Stimulated activated CD8-positive, alpha-beta memory T cell treated with anti-CD3 and anti-CD28 coated beads, Interleukin-7, amount 100 ng/mL, for 1 hour (primary cell): ENCODE data around the gene TIGD6.

Source experiments
- DNase-seq, 2 donors: peaks; one replicate each; pipeline ENCODE4 v3.0.0-alpha.2; 2020; ENCODE audit warnings: low read depth in 2 of 2

TIGD6 gene

DNA sequence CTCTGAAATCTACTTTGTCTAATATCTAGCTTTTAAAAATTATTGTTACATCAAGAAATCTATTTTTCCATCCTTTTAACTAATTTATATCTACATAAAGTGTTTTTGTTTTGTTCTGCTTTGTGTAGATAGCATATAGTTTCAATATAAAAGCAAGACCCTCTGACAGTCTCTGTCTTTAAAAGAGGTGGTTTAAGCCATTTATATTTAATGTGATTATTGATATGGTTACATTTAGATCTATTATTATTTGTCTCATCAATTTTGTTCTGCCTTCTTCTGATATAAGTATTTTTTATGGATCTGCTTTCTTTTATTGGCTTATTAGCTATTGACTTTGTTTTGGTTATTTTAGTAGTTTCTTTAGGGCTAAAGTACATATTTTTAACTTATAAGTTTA lies 16.1 kb upstream of the TIGD6 start:
- no peak for DNase-seq

DNA sequence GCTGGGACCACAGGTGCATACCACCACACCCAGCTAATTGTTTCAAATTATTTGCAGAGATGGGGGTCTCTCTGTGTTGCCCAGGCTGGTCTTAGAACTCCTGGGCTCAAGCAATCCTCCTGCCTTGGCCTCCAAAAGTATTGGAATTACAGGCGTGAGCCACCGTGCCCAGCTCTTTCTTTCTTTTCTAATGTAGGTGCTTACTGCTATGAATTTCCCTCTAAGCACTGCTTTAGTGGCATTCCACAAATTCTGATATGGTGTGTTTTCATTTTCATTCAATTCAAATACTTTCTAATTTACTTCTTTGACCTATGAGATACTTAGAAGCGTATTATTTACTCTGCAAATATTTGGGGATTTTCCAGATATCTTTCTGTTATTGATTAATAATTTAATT lies 15.0 kb upstream of the TIGD6 start:
- DNase-seq: no peak

DNA sequence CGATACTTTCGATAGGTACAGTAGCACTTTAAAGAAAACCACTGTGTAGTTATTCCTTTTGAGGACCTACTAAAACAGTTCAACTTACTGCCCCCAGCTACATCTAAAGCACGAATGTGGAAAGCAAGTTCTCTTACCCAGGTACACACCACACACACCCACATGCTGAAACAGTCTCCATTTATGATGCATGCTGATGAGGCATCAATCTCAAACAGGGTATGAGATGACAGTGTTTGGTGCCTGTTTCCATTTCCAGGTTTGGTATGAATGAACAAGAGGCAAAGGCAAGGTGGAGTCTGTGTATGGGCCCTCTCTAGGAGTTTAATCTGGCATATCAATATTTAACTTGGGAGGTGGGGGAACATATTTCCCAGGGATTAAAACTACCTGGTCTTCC lies 14.0 kb upstream of the TIGD6 start:
- no peak for DNase-seq

DNA sequence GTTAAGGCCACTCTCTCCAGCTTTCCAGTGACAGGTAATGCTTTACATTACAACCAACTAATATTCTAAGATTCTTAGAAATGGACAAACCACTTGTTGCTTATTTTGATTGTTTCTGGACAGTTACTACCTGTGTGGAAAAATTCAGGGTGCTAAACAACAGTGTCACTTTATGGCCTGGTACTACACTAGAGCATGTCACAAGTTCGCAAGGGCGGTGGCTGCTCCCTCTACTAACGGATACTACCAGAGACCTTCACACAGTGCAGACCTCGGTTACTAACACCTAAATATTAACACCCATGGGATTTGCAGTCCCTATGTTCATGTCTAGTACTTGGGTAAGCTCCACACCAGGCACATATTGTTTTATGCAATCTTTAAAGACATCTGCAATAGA lies 13.5 kb upstream of the TIGD6 start:
- no peak for DNase-seq

DNA sequence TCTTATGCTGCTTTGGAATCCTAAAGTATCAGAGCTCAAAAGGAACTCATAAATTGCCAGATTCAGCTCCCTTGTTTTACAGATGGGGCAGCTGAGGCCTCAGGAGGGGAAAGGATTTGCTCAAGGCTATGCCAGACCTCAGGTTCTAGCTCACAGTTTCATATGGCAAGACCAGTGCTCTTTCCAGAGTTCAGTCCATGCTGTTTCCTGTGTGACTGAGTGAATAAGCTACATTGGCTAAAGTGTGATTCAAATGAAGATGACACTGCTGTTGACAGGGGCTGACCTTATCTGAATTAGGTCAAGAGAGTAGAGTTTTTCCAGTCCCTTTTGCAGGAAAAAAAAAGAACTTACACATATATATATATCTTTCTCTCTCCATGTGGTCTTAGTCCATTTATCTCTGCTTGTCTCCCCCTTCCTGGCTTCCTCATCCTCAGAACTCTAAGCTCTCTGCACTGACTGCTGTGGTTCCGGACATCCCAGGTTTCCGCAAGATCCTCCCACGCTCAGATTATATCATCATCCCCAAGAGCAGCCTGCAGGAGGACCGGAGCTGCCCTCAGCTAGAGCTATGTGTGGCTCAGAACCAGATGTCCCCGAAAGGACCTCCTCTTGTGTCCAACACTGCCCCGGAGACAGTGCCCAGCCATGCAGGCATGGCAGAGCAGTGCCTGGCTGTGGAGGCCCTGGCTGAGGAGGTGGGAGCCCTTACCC lies 9.4 kb upstream of the TIGD6 start:
- no peak for DNase-seq

DNA sequence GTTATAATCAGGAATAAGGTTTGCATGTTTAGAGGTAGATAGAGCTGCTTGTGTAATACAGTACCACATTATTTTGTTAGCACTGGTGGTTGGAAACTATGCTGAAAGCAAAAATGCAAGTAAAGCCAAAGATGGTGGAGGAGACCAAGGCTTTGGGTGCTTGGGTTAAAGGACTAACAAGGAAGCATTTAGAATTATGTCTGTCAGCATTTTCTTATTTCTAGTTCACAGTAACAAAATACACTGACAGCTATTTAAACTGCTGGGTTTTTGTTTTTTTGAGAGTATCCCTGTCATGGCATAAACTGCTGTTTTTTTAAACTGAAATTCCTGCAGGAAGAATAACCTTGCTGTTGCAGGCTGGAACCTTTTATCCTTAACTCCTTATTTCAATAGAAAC lies 6.6 kb upstream of the TIGD6 start:
- DNase-seq: no peak

DNA sequence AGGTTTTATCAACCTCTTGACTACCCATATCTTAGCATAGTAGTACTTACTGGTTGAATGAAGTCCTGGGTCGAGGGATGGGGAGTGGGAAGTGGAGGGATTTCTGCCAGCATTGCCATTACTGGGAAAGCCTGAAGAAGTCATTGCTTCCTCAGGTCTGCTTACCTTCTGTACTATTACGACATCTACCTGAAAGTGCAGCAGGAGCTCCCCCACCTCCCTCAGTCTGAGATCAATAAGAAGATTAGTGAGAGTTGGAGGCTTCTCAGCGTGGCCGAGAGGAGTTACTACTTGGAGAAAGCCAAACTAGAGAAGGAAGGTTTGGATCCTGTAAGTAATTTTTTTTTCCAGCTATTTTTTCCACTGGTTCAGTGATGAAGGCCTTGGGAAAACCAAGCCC lies 5.9 kb upstream of the TIGD6 start:
- DNase-seq: no peak

DNA sequence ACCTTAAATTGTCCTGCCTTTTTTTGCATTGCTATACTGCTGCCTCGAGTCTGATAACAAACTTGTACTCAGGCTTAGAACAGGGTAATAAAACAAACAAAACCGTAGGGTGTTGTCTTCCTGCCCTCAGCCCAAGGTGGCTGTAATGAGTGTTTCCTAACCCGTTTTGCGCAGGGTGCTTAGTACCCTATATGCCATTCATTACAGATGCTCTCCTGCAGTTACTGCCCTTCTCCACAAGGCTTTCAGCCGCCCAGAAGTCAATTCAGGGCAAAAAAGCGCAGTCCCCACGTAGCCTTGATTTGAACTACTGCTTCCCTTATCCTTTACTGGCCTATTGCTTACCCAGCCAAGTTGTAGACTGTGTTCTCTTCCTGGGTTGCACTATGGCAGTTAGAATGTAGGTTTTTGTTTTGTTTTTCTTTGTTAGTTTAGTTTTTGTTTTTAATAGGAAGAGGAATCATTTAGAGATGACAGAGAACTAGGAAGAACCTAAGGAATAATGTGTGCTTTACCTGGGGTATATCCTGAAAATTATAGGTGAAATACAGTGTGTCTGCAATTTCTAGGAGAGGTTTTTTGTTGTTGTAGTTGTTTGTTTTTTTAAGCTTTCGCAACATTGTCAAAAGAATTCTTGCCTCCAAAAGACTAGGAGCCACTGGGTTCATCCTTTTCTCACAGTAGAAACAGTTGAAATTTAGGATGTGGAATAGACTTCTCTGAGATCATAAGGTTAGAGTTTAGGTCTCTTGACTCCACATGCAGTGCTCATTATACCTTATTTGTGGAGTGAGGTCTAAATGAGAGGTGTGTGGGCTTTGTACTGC lies 1.4 kb upstream of the TIGD6 start:
- peak; percentile 5 to 29 for DNase-seq

DNA sequence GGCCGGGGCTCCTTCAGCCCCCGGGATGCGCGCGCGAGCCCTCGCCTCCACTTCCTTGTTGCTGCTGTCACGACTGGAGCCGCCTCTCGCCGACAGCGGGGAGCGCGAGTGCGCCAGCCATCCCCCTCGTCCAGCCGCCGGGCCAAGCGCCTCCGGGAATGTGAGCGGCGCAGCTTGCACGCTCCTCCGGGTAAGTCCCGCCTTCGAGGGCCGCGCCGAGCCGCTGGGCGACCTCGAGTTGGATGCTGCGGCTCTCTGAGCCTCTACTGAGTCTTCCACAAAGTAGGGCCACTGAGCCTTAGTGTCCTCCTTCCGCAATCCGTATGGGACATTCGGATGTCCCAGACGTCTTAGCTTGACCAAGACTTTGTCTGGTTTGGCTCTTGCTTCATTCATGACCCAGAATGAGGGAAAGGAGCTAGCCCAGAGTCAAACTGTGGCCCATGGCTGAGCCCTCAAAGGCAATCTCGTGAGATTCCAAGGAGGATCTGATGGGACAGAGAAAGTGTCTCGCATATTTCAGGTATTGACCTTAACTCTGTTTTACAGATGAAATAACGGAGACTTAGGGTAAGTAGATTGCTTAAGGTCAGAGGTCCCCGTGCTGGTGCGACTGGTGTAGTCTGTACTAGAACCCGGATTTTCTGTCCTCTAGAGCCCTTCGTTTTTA lies 671 bp upstream of the TIGD6 start:
- peak in 1 of 2 donors; percentile 2 for DNase-seq

DNA sequence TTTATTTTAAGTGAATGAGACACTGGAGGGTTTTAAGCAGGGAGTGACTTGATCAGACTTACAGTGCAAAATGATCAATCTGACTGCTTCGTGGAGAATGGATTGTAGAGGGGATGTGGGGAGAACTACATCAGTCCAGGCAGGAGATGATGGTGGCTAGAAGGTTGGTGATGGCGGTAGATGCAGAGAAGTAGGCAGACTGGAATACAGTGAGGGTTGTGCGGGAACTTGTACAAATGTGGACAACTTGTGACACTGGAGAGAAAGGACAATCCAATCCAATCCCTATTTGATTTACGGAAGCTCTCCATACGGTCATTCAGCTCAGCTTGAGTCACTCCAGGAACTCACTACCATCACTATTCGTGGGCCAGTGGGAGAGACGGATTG lies 593 bp downstream of the TIGD6 start:
- no peak for DNase-seq

DNA sequence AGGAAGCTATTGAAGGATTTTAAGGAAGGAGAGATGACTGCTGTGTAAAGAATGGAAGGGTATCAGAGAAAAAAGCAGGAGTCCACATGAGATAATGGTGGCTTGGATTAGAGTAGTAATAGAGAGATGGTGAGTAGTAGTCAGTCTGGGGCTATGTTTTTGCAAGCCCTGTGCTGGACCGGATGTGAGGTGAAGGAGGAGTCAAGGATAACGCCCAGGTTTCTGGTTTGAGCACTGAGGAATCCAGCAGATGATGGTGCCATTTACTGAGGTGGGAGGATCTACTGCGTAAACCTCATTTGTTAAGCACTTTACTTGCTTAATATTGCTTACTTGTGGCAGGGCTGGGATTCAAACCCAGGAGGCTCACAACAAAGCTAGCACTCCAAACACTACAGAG lies 1.1 kb downstream of the TIGD6 start:
- DNase-seq: no peak

DNA sequence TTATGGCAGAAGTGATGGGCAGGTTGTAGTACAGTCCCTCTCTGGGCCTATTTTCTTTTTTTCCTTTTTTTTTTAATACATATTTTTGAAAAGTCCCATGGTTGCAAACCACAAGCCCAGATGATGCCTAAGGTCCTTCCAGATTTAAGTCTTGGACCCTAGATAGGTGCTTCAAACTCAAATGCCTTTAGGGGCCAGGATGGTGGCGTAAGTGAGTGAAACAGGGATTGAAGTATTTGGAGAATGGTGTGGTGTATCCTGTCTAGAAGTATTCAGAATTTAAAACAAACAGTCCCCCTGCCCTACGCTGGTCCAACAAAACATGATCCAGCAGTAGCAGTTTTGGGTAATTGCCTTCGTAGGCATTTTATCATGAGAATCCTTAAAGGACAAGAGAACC lies 2.2 kb downstream of the TIGD6 start:
- no peak for DNase-seq

DNA sequence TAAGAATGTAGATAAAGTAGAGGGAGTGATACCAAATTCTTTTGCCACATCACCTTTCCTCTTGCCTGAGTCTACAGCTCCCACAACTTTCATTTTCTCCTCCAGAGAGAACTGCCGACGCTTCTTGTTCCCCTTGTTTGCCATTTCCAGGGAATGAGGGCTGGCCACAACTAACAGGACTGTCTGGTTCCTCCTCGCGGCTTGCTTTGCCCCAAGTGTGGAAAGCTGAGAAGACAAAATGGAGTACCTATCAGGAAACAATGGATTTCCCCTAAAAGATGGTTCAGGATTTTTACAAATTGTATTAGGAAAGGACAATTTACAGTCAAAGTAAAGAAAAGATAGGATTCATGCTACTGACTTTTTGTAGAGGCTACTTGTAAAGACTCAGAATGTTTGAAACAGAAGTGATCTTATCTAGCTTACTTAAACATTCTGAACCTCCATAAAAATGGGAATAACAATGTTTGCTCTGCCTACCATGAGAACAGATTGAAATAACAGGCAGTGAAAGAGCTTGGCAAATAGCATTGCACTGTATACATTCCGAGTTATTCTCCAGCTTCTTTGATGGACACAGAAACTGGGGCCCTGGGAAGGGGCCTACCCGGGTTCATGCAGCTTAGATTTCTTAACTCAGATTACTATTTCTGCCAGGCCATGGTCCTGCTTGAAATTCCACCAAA lies 4.1 kb downstream of the TIGD6 start:
- no peak for DNase-seq

DNA sequence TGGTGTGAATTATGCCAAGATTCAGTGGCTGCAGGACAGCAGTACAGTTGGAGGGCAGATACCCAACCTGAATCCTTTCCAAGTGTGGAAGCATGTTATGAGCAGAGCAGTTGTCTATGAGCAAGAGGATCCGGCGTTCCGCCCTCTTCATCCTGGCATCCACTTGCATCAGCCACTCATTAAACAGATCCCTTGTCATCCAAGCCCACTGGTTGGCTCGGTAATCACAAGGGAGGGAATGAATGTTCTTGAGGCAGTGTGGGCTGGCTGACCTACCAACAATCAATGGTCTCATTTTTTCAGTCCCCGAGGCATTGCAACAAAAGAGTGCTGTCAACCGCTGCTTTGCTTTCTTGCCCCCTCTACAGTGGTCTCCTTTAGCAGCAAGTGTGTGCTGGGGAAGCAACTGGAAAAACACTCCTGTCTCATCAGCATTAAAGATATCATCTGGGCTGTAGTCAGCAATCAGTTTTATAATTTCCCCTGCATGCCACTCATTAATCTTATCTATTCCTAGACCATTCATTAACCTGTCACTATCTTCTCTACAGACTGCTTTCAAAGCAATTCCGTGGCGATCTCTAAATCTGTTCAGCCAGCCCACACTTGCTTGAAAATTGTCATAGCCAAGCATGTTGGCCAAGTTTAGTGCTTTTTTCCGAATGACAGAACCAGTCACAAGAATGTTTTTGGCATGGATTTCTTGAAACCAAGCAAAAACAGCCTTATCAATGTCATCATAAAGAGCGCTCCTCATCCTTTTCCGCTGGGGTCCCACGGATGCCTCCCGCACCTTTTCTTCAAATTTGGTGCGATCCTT lies 4.9 kb downstream of the TIGD6 start:
- DNase-seq: no peak

DNA sequence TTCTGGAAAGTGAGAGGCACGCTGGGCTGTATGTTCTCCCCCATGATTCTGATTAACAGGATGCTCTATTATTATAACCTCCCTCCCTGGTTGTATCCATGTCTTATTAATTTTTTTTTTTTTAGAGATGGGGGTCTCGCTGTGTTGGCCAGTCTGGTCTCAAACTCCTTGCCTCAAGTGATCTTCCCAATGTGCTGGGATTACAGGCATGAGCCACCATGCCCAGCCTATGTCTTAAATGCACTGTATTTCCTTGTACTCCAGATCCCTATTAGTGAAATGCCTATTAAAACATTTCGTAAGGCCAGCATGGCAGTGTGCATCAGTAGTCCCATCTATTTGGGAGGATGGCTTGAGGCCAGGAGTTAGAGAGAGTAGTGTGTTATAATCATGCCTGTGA lies 7.0 kb downstream of the TIGD6 start:
- DNase-seq: no peak

DNA sequence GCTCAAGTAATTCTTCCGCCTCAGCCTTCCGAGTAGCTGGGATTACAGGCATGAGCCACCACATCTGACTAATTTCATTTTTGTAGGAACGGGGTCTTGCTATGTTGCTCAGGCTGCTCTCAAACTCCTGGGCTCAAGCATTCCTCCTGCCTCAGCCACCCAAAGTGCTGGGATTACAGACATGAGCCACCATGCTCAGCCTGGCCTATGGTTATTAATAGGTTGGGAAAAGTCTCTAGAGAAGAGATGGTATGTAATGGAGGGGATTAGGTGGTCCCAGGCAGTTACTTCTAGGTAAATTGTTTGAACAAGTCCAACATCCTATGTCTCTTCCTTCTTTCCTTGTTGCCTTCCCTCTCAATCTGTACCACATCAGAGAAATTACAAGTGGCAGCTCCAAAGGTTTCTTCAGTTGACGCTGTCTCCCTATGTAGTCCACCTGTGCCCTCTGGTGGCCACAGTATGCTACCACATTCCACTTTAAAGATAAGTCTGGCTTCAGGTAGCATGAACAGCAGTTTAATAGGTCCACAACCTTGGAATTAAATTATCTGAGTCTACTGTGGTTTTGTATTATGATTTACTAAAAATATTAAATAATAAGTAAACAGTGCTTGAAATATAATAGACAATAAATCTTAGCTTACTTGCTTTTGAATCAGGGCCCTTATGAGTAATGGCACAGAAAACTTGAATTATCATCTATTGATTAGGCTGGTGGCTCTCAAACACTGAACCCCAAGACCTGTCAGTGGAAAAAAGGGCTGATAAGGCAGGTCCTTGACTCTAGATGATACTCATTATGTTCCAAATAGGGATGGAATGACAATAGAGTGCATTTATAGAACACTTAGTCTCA lies 9.7 kb downstream of the TIGD6 start:
- DNase-seq: peak; percentile 9 to 41

DNA sequence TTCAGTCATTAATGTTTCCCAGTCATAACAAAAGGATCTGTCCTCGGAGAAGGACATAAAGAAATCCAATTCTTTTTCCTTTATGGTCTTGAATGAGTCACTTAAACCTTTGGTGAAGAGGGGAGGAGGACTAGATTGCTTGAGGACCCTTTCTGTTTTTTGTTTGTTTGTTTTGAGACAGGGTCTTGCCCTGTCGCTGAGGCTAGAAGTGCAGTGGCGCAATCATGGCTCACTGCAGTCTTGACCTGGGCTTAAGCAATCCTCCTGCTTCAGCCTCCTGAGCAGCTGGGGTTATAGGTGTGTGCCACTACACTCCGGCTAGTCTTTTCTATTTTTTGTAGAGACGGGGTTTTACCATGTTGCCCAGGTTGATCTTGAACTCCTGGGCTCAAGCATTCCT lies 12.3 kb downstream of the TIGD6 start:
- no peak for DNase-seq

DNA sequence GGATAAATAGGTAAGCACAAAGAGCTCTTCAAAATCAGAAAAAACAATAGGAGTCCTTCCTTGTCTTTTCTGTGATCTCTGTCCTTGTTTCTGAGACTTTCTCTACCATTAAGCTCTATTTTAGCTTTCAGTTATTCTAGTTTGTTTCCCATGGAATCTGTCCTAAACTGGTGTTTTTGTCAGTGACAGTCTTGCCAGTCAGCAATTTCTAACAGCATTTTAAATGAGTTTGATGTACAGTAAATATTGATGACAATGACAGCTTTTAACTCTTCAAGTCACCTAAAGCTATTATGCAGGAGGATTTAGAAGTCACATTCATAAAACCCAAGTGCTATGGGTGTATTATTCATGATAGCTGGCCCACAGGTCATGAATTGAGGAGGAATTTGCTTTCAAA lies 17.9 kb downstream of the TIGD6 start:
- DNase-seq: no peak

DNA sequence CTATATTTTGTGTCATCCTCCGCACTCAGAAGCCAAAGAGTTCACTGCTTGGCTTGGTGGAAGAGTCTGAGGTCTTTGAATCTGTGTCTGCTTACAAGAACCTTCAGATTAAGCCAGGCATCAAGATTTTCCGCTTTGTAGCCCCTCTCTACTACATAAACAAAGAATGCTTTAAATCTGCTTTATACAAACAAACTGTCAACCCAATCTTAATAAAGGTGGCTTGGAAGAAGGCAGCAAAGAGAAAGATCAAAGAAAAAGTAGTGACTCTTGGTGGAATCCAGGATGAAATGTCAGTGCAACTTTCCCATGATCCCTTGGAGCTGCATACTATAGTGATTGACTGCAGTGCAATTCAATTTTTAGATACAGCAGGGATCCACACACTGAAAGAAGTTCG lies 19.2 kb downstream of the TIGD6 start:
- no peak for DNase-seq

DNA sequence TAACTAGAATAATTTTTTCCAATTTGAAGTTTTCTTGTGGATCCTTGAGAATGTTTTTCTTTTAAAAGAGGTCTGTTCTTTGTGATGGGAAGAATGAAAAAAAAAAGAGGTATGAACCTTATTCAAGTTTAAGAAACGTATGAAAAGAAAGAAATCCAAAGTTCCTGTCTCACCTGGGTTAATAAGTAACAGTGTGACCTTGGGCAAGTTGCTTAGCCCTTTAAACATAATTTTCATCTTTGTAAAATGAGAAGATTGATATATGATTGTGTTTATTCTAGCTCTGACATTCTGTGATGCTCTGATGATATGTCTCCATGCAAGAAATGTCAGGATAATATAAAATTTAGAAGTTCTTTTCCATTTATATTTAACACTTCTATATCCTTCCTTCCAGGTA lies 20.6 kb downstream of the TIGD6 start:
- no peak for DNase-seq

DNA sequence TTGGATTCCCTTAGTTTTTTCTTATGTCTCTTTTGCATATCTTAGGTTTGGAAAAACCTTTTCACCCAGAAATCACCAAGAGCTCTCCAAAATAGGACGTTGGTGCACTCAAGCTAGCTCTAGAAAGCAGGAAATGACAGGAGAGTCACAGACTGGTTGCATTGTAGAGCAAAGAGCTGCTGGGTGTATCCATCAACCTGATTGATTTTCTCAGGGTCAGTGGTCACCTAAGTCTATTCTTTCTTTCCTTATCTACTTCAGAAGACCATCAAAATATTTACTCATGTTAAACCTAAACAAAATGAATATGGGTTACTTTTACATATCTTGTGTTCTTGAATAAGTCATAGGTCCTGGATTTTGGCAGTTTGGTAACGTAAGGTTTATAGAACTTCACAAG lies 25.0 kb downstream of the TIGD6 start:
- DNase-seq: no peak
